GM12878 (cell line): ENCODE data around the gene C11orf97. TPM values are rescaled to one million over a fixed set of nuclear protein-coding genes. Genes with fewer than 3 reads are reported as not detected.

Experiments used
- ATAC-seq: fragments of 200-7000 bp; cut with Tn5 transposase; 3 replicates; pipeline ENCODE4 v1.9.1; 2020; ENCODE audit warnings: mild to moderate bottlenecking, moderate library complexity
- BruUV-seq: library from RNA; stranded (reverse); fragments of 400-500 nt; replicated peaks from 2 replicates; lab custom pipeline; 2021; lab: Mats Ljungman, UMichigan
- CTCF ChIA-PET: fragments of 300-600 bp; sonication (Branson Sonifier 250); formaldehyde crosslinking; extraction: SDS; loops from one replicate; lab custom pipeline; 2021; ENCODE audit warnings: inconsistent platforms; lab: Yijun Ruan, JAX
- POLR2A ChIA-PET: fragments of 350-600 bp; formaldehyde crosslinking; extraction: SDS; loops from one replicate; lab custom pipeline; 2021; ENCODE audit warnings: inconsistent platforms; lab: Charles Lee
- RAD21 ChIA-PET: fragments of 300-600 bp; sonication (Branson Sonifier 250); formaldehyde crosslinking; loops from one replicate; lab custom pipeline; 2023; ENCODE audit warnings: antibody characterized with exemption; ENCODE audit not compliant: unreplicated experiment; lab: Charles Lee
- SMC1A ChIA-PET: fragments of 300-600 bp; sonication (Branson Sonifier 250); formaldehyde crosslinking; loops from one replicate; lab custom pipeline; 2023; ENCODE audit not compliant: unreplicated experiment, uncharacterized antibody; lab: Charles Lee
- DNase-seq: peaks from one replicate; pipeline ENCODE4 v3.0.0-alpha.2; 2011; ENCODE audit warnings: low read depth, low spot score
- FAIRE-seq: peaks from 3 replicates; lab custom pipeline; 2011; peaks lifted over from hg19 to GRCh38; lab: Jason Lieb, UNC
- H2AFZ ChIP-seq: 2 replicates; pipeline ENCODE4 v1.6.0; 2011; ENCODE audit warnings: low read depth, low read length, control low read depth; ENCODE audit not compliant: control insufficient read depth
- H3K27ac ChIP-seq: 2 replicates; pipeline ENCODE4 v1.5.1; 2011; ENCODE audit warnings: control low read depth; ENCODE audit not compliant: control insufficient read depth, insufficient read depth
- H3K27me3 ChIP-seq, 2 experiments: replicated peaks in 1 of 2; 2 replicates each; pipeline versions ENCODE4 v1.6.0 to v1.6.1; 2011; ENCODE audit warnings: low read length in 1 of 2; ENCODE audit not compliant: control insufficient read depth in 2 of 2, insufficient read depth in 2 of 2
- H3K36me3 ChIP-seq, 2 experiments: 2 replicates each; pipeline ENCODE4 v1.5.1; 2011; ENCODE audit warnings: low read length in 1 of 2; ENCODE audit not compliant: control insufficient read depth in 2 of 2, insufficient read depth in 2 of 2
- H3K4me1 ChIP-seq: 2 replicates; pipeline ENCODE4 v1.6.1; 2011; ENCODE audit warnings: mild to moderate bottlenecking, low read length, moderate library complexity, mixed read lengths; ENCODE audit not compliant: control insufficient read depth, insufficient read depth
- H3K4me2 ChIP-seq: 2 replicates; pipeline ENCODE4 v1.6.0; 2011; ENCODE audit warnings: control low read depth; ENCODE audit not compliant: control insufficient read depth, insufficient read depth
- H3K4me3 ChIP-seq: fragments of 200-600 bp; sonication (generic); 2 replicates; pipeline ENCODE4 v1.5.1; 2016
- H3K79me2 ChIP-seq: 2 replicates; pipeline ENCODE4 v1.6.0; 2011; ENCODE audit warnings: low read length; ENCODE audit not compliant: control insufficient read depth, insufficient read depth
- H3K9ac ChIP-seq: 2 replicates; pipeline ENCODE4 v1.8.0; 2011; ENCODE audit warnings: low read length, control low read depth, mixed read lengths; ENCODE audit not compliant: control insufficient read depth, insufficient read depth
- H3K9me3 ChIP-seq: replicated peaks from 3 replicates; pipeline ENCODE4 v1.5.1; 2011; ENCODE audit warnings: mild to moderate bottlenecking, low read length; ENCODE audit not compliant: control insufficient read depth, insufficient read depth
- H4K20me1 ChIP-seq: 2 replicates; pipeline ENCODE4 v1.6.0; 2011; ENCODE audit not compliant: control insufficient read depth, insufficient read depth
- ATF7 ChIP-seq: fragments of 450-650 bp; IDR thresholded peaks from 2 replicates; pipeline ENCODE4 v1.6.1; 2016; ENCODE audit warnings: low read depth, mild to moderate bottlenecking
- CREM ChIP-seq: IDR thresholded peaks from 2 replicates; pipeline ENCODE4 v1.6.1; 2014; ENCODE audit warnings: antibody characterized with exemption, low read depth
- EZH2 ChIP-seq: IDR thresholded peaks from 2 replicates; pipeline ENCODE4 v1.6.1; 2012; ENCODE audit warnings: low read depth, mild to moderate bottlenecking, control low read depth, inconsistent platforms, low read length, borderline replicate concordance; ENCODE audit not compliant: control insufficient read depth
- FOXK2 ChIP-seq: fragments of 450-650 bp; IDR thresholded peaks from 2 replicates; pipeline ENCODE4 v1.6.1; 2017; ENCODE audit warnings: mild to moderate bottlenecking, moderate library complexity
- KDM1A ChIP-seq: fragments of 200-600 bp; sonication (generic); IDR thresholded peaks from 2 replicates; pipeline ENCODE4 v1.6.1; 2016; ENCODE audit warnings: borderline replicate concordance
- MEF2A ChIP-seq: IDR thresholded peaks from 2 replicates; pipeline ENCODE4 v1.6.1; 2011; ENCODE audit warnings: low read depth, mild to moderate bottlenecking, low read length, moderate library complexity; ENCODE audit not compliant: insufficient read depth
- SIX5 ChIP-seq: IDR thresholded peaks from 2 replicates; pipeline ENCODE4 v1.6.1; 2011; ENCODE audit warnings: mild to moderate bottlenecking, low read depth, low read length, moderate library complexity; ENCODE audit not compliant: severe bottlenecking
- SRF ChIP-seq, 2 experiments: IDR thresholded peaks; 2 replicates each; pipeline ENCODE4 v1.6.1; 2011; ENCODE audit warnings: low read depth in 2 of 2, low read length in 2 of 2, mild to moderate bottlenecking in 1 of 2, moderate library complexity in 1 of 2
- STAT1 ChIP-seq: fragments of 450-650 bp; conservative IDR thresholded peaks from 2 replicates; pipeline ENCODE4 v1.6.1; 2014; ENCODE audit warnings: antibody characterized with exemption, mild to moderate bottlenecking
- SUPT20H ChIP-seq: IDR thresholded peaks from 2 replicates; pipeline ENCODE4 v1.6.1; 2011; ENCODE audit warnings: low read depth, mild to moderate bottlenecking, low read length, moderate library complexity, borderline replicate concordance; ENCODE audit not compliant: control insufficient read depth
- WGBS: methylation state at CpG from one replicate; pipeline ENCODE4 v1.1.6; 2016; ENCODE audit warnings: low lambda C conversion rate; ENCODE audit not compliant: insufficient replicate concordance, insufficient coverage; ENCODE audit errors: missing lambda C conversion rate; 5-methylcytosine and 5-hydroxymethylcytosine counted together
- in situ Hi-C: fragments of 300-500 bp; cut with MboI; formaldehyde crosslinking; loops from 9 replicates; pipeline ENCODE4 v1.14.3; 2018; ENCODE audit warnings: mixed read lengths
- intact Hi-C: fragments of 100-400 bp; cut with micrococcal nuclease; formaldehyde crosslinking; loops from one replicate; pipeline ENCODE4 v1.14.2; 2022; ENCODE audit not compliant: unreplicated experiment
- polyA plus RNA-seq, 11 experiments: library from polyadenylated mRNA; depleted of rRNA in 4 of 11; unstranded in 6 of 11; stranded (reverse) in 5 of 11; fragments of >200 nt; fragmentation: Nextera tagmentation in 4 of 11; fragmentation: Illumina TruSeq in 1 of 11; extraction: Ambion mirVana in 4 of 11; extraction: Trizol in 1 of 11; gene quantifications; 1 replicate in 1 of 11; 2 replicates in 10 of 11; pipeline versions ENCODE4 v1.2.1 to v1.2.3, GENCODE V29; 2011 to 2016; ENCODE audit warnings: inconsistent platforms in 2 of 11, missing spikeins in 2 of 11, low read depth in 1 of 11
- total RNA-seq, 4 experiments: library from RNA; depleted of rRNA in 3 of 4; stranded (reverse); fragments of >200 nt in 3 of 4; fragmentation: Illumina TruSeq in 1 of 4; extraction: Trizol in 1 of 4; gene quantifications; 2 replicates each; pipeline versions ENCODE4 v1.2.1 to v1.2.3, GENCODE V29; 2013 to 2021
- TF ChIP-seq, protein P1 (sequence below): fragments of 150-350 bp; IDR thresholded peaks from 2 replicates; pipeline ENCODE4 v1.6.1; 2014; ENCODE audit warnings: mild to moderate bottlenecking, low read depth, low read length
- TF ChIP-seq, protein P2 (sequence below): fragments of 450-650 bp; conservative IDR thresholded peaks from 2 replicates; pipeline ENCODE4 v1.6.1; 2017; ENCODE audit warnings: mild to moderate bottlenecking, moderate library complexity

C11orf97 gene
- total and polyA plus RNA-seq, 10 of the 15 experiments (the other 5 are each of a cell fraction or from before 2014, with no cell fraction given): not detected

DNA sequence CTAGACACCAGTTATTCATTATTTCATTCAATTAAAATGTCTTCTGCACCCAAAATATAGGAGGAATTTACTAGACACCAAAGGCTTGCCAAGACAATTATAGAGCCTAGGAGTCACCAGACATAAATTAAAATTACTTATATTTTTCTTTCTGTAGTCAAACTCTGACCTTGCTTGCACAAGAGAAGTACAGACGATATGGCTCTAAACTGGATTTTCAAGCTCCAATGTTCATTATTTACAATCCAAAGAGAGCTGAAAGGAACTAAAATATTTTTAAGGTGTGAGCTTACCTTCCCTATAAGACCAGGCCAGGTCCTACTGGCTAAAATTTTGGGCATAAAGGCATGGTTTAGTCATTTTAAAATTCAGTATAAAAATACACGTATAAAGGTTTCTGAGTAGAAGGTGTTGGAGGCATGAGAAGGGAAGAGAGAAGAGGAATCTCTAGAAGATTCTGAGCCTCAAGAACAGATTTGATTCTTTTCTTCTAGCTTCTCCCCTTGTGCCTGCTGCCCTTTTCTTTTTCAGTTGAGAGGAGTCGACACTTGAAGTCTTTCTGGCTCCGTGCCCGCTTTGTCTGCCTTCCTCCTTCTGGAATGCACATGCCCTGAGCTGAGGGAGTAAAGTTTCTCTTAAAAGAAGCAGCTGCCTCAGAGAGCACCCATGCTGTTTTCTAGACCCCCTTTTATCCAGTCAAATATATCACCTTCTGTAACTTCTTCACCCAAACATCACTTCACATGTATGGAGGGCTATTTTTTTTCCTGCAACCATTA lies 13.5 kb downstream of the C11orf97 start:
- BruUV-seq: no TSS peak
- H3K4me2 ChIP-seq: no peak overlapping the region
- POLR2A ChIA-PET: interaction anchor here (0.6 kb wide), 1 partner anchor 343 kb away, joined by 3 read pairs; no protein-coding TSS in a partner anchor

DNA sequence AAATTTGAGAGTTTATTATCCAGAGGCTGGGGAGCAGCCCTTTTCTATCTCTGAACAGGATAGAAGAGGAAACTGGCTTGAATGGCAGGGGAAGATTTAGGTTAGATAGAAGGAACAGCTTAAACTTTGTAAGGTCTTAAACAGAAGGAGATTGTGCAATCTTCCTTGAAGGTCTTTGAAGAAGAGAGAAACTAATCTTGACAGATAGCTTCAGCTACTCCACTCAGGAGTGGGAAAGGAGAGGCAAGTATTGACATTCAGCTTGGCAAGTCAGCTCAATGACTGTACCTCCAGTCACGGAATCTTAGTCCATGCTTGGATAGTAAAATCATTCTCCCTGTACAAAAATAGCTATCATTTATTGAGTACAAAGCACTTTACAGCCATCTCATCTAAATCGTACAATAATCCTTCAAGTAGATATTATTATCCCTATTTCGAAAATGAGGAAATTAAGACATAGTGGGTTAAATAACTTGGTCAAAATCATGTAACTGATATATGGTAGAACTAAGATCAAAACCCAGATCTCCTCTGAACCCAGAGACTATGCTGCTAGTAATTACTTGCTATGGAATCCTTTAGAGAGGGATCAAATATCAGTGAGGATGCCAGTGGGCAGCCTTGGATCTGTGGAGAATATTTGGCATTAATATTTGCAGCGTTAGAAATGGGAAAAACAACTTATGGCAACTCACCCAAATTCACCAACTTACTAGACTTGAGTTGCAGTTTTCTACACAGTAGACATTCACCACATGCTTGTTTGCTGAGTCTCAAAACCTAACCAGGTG lies 14.6 kb downstream of the C11orf97 start:
- ATAC-seq: no peak
- ChIA-PET SMC1A (interaction anchor here (0.7 to 13.5 kb wide), 5 partner anchors 25 to 76 kb away, joined by 3 to 179 read pairs (median 20); no protein-coding TSS in a partner anchor), RAD21 (interaction anchor here (1.1 to 1.9 kb wide), 3 partner anchors 21 to 76 kb away, joined by 3 to 6 read pairs (median 4); no protein-coding TSS in a partner anchor), CTCF (interaction anchor here (0.7 to 15.7 kb wide), 6 partner anchors 9 to 79 kb away, joined by 3 to 337 read pairs (median 5); no protein-coding TSS in a partner anchor), POLR2A (interaction anchor here (0.5 kb wide), 1 partner anchor 11 kb away, joined by 3 read pairs; no protein-coding TSS in a partner anchor)
- no peak for DNase-seq
- WGBS: 20% methylated on average over 4 of the region's 4 CpGs
- no peak for FAIRE-seq
- Histone ChIP-seq H3K4me1 (no peaks in the 10 kb centered on the region; the same call in 1 of the 2 replicates), H3K27me3 (no peaks in the 10 kb centered on the region), H3K4me2 (no peak overlapping the region), H3K4me3 (no peak overlapping the region), H2AFZ (no peak overlapping the region), H3K27ac (no peak overlapping the region), H3K79me2 (no peaks in the 10 kb centered on the region), H3K9me3 (no peaks in the 10 kb centered on the region), H4K20me1 (no peaks in the 10 kb centered on the region), H3K36me3 (no peaks in the 10 kb centered on the region), H3K9ac (no peak overlapping the region)
- intact Hi-C loops (no loop called here), in situ Hi-C loops (no loop called here)
- BruUV-seq: no TSS peak
- TF ChIP-seq SIX5: no peak
- TF ChIP-seq SRF (IDR thresholded peaks at IDR 0.05; ENCODE audit: low read depth in 2 of 2, low read length in 2 of 2): no peak
- TF ChIP-seq, protein P1, sequence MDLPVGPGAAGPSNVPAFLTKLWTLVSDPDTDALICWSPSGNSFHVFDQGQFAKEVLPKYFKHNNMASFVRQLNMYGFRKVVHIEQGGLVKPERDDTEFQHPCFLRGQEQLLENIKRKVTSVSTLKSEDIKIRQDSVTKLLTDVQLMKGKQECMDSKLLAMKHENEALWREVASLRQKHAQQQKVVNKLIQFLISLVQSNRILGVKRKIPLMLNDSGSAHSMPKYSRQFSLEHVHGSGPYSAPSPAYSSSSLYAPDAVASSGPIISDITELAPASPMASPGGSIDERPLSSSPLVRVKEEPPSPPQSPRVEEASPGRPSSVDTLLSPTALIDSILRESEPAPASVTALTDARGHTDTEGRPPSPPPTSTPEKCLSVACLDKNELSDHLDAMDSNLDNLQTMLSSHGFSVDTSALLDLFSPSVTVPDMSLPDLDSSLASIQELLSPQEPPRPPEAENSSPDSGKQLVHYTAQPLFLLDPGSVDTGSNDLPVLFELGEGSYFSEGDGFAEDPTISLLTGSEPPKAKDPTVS: no peak
- TF ChIP-seq EZH2: no peak
- TF ChIP-seq SUPT20H: no peak
- TF ChIP-seq, protein P2, sequence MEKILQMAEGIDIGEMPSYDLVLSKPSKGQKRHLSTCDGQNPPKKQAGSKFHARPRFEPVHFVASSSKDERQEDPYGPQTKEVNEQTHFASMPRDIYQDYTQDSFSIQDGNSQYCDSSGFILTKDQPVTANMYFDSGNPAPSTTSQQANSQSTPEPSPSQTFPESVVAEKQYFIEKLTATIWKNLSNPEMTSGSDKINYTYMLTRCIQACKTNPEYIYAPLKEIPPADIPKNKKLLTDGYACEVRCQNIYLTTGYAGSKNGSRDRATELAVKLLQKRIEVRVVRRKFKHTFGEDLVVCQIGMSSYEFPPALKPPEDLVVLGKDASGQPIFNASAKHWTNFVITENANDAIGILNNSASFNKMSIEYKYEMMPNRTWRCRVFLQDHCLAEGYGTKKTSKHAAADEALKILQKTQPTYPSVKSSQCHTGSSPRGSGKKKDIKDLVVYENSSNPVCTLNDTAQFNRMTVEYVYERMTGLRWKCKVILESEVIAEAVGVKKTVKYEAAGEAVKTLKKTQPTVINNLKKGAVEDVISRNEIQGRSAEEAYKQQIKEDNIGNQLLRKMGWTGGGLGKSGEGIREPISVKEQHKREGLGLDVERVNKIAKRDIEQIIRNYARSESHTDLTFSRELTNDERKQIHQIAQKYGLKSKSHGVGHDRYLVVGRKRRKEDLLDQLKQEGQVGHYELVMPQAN: no peak

More for the DNA sequence above, 13.5 kb downstream of the C11orf97 start:
- H3K4me3 ChIP-seq: no peak overlapping the region
- no peak overlapping the region for H3K9ac ChIP-seq
- H3K9me3 ChIP-seq: no peaks in the 10 kb centered on the region
- no peaks in the 10 kb centered on the region for H3K27me3 ChIP-seq
- ChIA-PET RAD21 (interaction anchor here (0.9 to 1.9 kb wide), 4 partner anchors 22 to 77 kb away, joined by 3 to 6 read pairs (median 4); no protein-coding TSS in a partner anchor), SMC1A (interaction anchor here (0.7 to 13.5 kb wide), 9 partner anchors 9 to 97 kb away, joined by 3 to 179 read pairs (median 4); no protein-coding TSS in a partner anchor), CTCF (interaction anchor here (0.6 to 15.7 kb wide), 7 partner anchors 9 to 236 kb away, joined by 3 to 337 read pairs (median 5); no protein-coding TSS in a partner anchor)
- H2AFZ ChIP-seq: no peak overlapping the region
- no peak for ATAC-seq
- intact Hi-C loops: no loop called here
- in situ Hi-C loops: no loop called here
- no peaks in the 10 kb centered on the region for H3K36me3 ChIP-seq
- DNase-seq: no peak
- no peaks in the 10 kb centered on the region for H3K79me2 ChIP-seq
- WGBS: 52% methylated on average over 5 of the region's 5 CpGs
- no peak overlapping the region for H3K27ac ChIP-seq
- H4K20me1 ChIP-seq: no peaks in the 10 kb centered on the region
- TF ChIP-seq FOXK2 (no peak), MEF2A (no peak), ATF7 (no peak), KDM1A (no peak), CREM (no peak), STAT1 (no peak)
- no peak for FAIRE-seq
- no peaks in the 10 kb centered on the region; the same call in 1 of the 2 replicates for H3K4me1 ChIP-seq
